Stomach smooth muscle (tissue), 2 donors: ENCODE measurements around the gene GUCD1.

ENCODE experiments used
- H3K27ac ChIP-seq: one replicate; pipeline ENCODE4 v1.7.0; 2013; ENCODE audit warnings: mild to moderate bottlenecking, low read length, inconsistent platforms
- H3K27me3 ChIP-seq, 2 donors: one replicate each; pipeline ENCODE4 v1.7.0; 2013; ENCODE audit warnings: low read length in 2 of 2; ENCODE audit not compliant: insufficient read depth in 2 of 2, control insufficient read depth in 1 of 2
- H3K36me3 ChIP-seq, 2 donors: one replicate each; pipeline ENCODE4 v1.7.0; 2013; ENCODE audit warnings: low read length in 2 of 2; ENCODE audit not compliant: control insufficient read depth in 2 of 2, insufficient read depth in 2 of 2
- H3K4me1 ChIP-seq: one replicate; pipeline ENCODE4 v1.7.0; 2013; ENCODE audit warnings: low read length; ENCODE audit not compliant: control insufficient read depth, insufficient read depth
- H3K4me3 ChIP-seq, 2 donors: one replicate each; pipeline ENCODE4 v1.7.0; 2013; ENCODE audit warnings: low read length in 2 of 2
- H3K9ac ChIP-seq, 2 donors: one replicate each; pipeline ENCODE4 v1.7.0; 2013; ENCODE audit warnings: low read length in 2 of 2, mild to moderate bottlenecking in 1 of 2
- H3K9me3 ChIP-seq, 2 donors: one replicate each; pipeline ENCODE4 v1.7.0; 2013; ENCODE audit warnings: low read length in 2 of 2; ENCODE audit not compliant: control insufficient read depth in 2 of 2
- donor health status: healthy.
- donor health status: Pancreatic carcinoma.

GUCD1 gene

DNA sequence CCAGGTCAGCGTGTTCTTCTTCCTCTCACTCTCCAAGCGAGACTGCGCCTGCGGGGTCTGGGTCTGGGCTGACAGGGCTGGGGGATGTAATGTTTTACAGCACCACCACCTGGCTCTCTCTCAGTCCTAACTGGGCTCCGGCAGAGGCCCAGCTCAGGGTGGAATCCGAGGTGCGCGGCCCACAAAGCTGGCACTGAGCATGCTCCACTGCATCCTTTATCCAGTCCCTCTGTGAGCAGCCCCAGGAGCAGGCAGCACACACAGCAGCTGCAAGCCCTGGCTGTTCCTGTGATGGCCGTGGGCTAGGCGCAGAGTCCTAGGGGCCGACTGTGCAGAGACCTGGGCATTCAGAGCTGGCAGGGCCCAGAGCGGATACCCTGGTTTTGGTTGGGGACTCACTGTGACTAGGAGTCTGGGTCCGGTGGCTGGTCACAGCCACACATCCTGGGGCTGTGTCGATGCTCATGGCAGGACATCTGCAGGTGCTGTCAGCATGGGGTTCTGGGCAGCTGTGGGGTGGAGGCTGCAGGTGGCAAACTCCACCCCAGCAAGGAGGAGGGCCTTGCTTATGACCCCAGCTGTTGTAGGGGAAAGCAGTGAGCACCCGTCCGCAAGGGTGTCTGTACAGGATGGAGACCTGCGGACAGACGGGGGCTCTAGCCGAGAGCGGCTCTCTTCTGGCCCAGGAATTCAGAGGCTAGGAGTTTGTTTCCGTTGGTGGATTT is 34.0 kb upstream of the GUCD1 start:
- no peak overlapping the region for H3K9ac ChIP-seq
- no peak overlapping the region for H3K27ac ChIP-seq
- peaks cover 4 to 27% of the 10 kb centered on the region in 2 donors for H3K36me3 ChIP-seq
- H3K4me3 ChIP-seq: no peak overlapping the region
- no peaks in the 10 kb centered on the region for H3K9me3 ChIP-seq
- H3K27me3 ChIP-seq: no peaks in the 10 kb centered on the region
- peaks cover 26% of the 10 kb centered on the region for H3K4me1 ChIP-seq

DNA sequence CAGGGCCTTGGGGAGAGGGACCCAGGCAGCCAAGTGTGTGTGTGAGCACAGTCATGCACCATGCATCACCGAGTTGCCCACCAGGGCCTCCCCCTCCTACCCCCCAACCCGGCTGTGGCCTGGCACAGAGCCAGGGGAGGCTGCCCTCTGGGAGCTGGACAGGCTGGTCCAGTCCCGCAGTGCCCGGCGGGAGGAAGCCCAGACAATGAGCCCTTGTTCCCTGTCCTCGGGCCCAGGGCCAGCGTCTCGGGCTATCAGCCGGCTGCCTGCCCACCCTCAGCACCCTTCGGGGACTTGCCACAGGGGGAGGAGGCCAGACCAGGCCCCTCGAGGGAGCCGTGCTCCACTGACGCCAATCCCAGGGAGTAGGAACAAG is 33.4 kb upstream of the GUCD1 start:
- H3K4me1 ChIP-seq: peaks cover 32% of the 10 kb centered on the region
- H3K9me3 ChIP-seq: no peaks in the 10 kb centered on the region
- H3K4me3 ChIP-seq: no peak overlapping the region
- no peak overlapping the region for H3K27ac ChIP-seq
- H3K36me3 ChIP-seq: peaks cover 4 to 27% of the 10 kb centered on the region in 2 donors
- H3K9ac ChIP-seq: no peak overlapping the region
- no peaks in the 10 kb centered on the region for H3K27me3 ChIP-seq

DNA sequence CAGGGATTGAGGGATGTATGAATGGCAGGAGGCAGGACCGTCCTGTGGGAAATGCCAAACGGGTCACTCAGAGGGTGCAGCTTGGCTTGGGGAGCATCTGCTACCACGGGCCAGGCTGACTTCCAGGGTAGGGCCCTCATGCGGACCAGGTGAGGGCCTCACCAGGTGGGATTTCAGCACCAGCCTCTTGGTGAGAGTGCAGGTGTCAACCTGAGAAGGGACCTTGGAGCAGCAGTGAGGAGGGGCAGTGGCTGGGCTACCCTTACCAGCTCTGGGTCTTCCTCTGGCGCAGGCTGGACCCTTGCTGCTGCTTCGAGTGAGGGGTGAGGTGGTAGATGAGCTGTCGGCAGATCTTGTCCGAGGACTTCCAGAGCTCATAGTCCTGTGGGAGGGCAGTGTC is 33.0 kb upstream of the GUCD1 start:
- Histone ChIP-seq H3K4me3 (no peak overlapping the region), H3K27me3 (no peaks in the 10 kb centered on the region), H3K36me3 (peaks cover 4 to 27% of the 10 kb centered on the region in 2 donors), H3K4me1 (peaks cover 32% of the 10 kb centered on the region), H3K9ac (no peak overlapping the region), H3K27ac (no peak overlapping the region), H3K9me3 (no peaks in the 10 kb centered on the region)

DNA sequence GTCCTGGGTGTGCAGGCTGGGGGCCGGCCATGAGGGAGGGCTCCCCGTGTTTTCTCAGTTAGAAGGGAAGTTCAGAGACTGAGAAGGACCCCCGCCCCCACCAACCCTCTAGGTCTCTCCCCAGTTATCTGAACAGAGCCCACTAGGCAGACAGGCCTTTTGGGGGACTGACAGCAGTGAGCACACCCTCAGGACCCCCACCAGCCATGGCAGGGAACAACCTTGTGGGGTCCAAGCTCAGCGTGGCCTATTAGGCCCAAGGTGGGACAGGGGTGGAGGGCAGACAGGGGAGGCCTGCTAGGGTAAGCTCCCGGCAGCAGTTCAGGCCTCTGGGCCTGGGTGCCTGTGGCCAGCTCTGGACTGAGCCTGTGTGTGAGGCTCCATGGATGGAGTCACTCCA is 32.3 kb upstream of the GUCD1 start:
- H3K9me3 ChIP-seq: no peaks in the 10 kb centered on the region
- H3K4me1 ChIP-seq: peaks cover 32% of the 10 kb centered on the region
- H3K4me3 ChIP-seq: no peak overlapping the region
- H3K27me3 ChIP-seq: no peaks in the 10 kb centered on the region
- H3K9ac ChIP-seq: no peak overlapping the region
- H3K36me3 ChIP-seq: peaks cover 4 to 27% of the 10 kb centered on the region in 2 donors
- H3K27ac ChIP-seq: no peak overlapping the region

DNA sequence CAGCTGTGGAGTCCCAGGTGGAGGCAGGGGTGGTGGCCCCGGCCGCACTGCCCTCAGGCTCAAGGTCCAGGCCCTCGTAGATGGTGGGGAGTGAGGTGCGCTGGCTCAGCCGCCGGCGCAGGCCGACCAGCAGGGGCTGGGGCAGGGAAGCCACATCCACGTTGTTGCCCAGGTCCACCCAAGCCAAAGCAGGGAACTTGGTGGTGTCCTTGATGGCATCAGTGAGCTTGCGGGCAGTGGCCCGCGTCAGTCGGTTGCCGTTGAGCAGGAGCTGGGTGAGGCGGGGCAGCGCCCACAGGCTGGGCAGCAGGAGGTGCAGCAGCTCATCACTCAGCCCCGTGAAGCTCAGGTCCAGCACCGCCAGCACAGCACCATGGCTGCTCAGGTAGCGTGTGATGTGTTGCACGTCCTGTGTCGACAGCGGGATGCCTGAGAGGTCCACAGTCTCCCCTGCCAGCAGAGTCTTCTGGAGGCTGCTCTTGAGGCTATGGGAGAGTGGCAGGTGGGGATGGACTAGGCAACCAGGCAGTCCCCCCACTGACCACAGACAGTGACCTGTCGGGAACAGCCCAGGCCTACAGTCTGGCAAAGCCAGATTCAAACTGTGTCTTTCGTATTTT is 31.1 kb upstream of the GUCD1 start:
- peaks cover 4 to 27% of the 10 kb centered on the region in 2 donors for H3K36me3 ChIP-seq
- no peaks in the 10 kb centered on the region for H3K27me3 ChIP-seq
- peaks cover 27% of the 10 kb centered on the region for H3K4me1 ChIP-seq
- H3K27ac ChIP-seq: peak overlapping the region; percentile 88
- H3K4me3 ChIP-seq: no peak overlapping the region
- H3K9ac ChIP-seq: no peak overlapping the region
- no peaks in the 10 kb centered on the region for H3K9me3 ChIP-seq

DNA sequence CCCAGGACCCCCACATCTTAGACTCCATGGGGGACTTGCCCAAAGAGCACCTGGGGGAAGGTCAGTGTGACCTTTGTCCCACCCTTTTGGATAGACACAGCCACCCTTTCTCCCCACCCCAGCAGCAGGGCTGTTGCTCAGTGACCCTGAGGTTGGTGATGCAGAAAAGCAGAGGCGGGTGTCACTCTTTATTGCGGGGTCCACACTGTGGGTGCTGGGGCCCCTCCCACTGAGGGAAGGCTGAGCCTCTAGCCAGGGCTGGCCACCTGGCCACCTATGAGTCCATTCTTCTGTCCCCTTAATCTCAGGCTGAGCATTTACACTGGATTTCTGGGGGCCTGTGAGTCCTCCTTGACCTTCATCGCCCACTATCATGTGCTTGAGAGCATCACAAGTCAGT is 30.5 kb upstream of the GUCD1 start:
- no peak overlapping the region for H3K4me3 ChIP-seq
- peaks cover 4 to 27% of the 10 kb centered on the region in 2 donors for H3K36me3 ChIP-seq
- H3K9me3 ChIP-seq: no peaks in the 10 kb centered on the region
- H3K4me1 ChIP-seq: peaks cover 27% of the 10 kb centered on the region
- peak overlapping the region; percentile 88 for H3K27ac ChIP-seq
- no peaks in the 10 kb centered on the region for H3K27me3 ChIP-seq
- no peak overlapping the region for H3K9ac ChIP-seq

DNA sequence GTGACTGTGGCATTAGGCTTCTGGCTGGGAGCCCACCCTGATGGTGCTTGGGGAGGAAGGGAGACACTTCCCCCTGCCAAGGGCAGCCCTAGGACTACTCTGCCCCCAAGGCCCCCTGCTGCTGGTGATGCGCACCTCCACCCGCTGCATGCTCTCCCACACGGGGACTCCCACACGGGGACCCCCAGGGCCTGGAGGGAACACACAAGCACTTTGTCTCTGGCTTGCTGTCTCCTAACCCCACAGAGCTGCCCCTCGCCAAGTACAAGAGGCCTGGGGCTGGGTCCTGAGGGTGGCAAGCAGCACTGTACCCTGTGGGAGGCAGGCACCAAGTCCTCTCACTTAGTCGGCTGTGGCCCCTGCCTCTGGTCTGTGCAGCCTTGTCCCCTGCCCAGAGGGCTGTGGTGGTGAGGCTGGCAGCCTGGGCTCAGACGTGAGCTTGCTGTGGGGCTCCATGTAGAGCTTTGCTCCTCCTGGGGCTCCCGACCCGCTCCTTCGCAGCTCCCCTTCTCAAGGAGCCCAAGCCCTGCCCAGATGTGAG is 30.0 kb upstream of the GUCD1 start:
- H3K4me1 ChIP-seq: peaks cover 27% of the 10 kb centered on the region
- no peaks in the 10 kb centered on the region for H3K27me3 ChIP-seq
- H3K4me3 ChIP-seq: no peak overlapping the region
- peak overlapping the region; percentile 88 for H3K27ac ChIP-seq
- H3K9ac ChIP-seq: peak overlapping the region in 1 of 2 donors; percentile 37
- H3K36me3 ChIP-seq: peaks cover 4 to 27% of the 10 kb centered on the region in 2 donors
- no peaks in the 10 kb centered on the region for H3K9me3 ChIP-seq

DNA sequence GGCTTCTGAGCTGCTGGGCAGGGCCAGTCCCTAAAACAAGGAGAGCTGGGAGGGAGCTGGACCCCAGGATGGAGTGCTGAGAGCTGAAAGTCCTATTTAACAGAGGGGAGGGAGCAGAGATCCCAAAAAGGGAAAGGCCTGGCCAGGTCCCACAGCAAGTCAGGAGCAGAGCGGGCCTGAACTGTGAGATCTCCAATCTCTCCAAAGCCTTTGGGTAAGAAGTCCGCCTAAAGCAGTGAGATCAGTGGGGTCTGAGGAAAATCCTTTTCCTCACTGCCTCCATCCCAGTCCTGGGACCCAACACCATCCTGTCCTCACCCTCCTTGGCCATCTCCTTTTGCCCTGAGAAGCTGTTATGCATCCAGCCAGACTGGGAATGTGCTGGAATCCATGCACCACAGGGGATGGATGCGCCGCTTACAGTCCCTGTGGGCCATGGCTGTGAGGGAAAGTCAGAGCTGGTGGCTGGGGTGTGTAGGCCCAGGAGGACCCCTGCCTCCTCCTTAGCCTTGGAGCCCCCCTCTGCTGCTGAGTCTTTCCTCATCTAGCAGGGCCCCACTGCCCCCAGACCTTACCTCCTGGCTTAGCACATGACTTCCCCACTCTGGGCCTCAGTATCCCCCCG is 29.3 kb upstream of the GUCD1 start:
- Histone ChIP-seq H3K27ac (peak overlapping the region; percentile 88), H3K27me3 (no peaks in the 10 kb centered on the region), H3K4me3 (peak overlapping the region; percentile 8 to 66), H3K9me3 (no peaks in the 10 kb centered on the region), H3K36me3 (peaks cover 4 to 27% of the 10 kb centered on the region in 2 donors), H3K4me1 (peaks cover 27% of the 10 kb centered on the region), H3K9ac (peak overlapping the region; percentile 37 to 80)

DNA sequence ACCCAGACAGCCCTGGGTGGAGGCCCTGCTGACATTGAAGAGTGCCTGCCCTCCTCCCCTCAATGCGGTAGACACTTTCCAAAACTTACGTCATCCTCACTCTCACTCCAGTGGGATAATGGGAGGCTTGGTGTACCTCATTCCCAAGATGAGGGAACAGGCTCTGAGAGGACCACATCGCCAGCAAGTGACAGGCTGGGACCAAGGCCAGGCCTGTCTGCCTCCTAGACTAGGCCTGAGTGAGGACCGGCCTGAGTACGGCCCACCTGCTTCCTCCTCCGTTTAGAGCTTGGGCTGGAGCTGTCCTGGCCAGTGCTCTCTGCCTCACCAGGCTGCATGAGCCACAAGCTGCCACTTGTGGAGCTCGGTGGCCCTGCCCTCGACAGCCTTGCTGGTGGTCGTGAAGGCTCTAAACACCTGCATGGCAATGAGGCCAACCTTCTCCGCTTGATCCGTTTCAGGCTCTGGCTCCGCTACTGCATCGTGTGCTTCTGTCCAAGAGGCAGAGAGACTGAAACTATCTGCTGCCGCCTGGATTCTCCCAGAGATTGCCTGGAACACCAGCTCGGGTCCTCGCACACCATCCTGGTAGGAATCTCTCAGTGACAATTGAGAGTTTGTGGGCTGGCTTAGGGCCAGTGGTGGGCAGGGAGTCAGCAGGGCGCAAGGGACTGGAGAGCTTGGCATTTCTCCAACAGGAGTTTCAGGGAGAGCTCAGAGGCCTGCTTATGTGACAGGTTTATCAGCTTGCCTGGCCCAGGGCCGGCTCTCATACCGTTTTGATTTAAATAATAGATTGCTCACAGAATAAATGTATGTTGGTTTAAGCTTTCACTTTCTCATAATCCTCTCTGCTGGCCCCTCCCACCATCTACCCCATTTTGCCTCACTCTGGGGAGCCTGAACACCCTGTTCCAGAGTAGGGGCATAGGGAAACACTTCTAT is 28.6 kb upstream of the GUCD1 start:
- no peaks in the 10 kb centered on the region for H3K27me3 ChIP-seq
- H3K36me3 ChIP-seq: peaks cover 0 to 23% of the 10 kb centered on the region in 2 donors
- H3K27ac ChIP-seq: peak overlapping the region; percentile 88
- no peaks in the 10 kb centered on the region for H3K9me3 ChIP-seq
- H3K9ac ChIP-seq: peak overlapping the region; percentile 37 to 80
- peak overlapping the region; percentile 8 to 66 for H3K4me3 ChIP-seq
- peaks cover 25% of the 10 kb centered on the region for H3K4me1 ChIP-seq
